GM10266 (cell line): Measurements from ENCODE around the gene CDH10.

Experiments used
- DNase-seq: peaks from one replicate; pipeline ENCODE4 v3.0.0; 2012; ENCODE audit errors: extremely low spot score
- TF ChIP-seq, protein P1 (sequence below): IDR thresholded peaks from 2 replicates; pipeline ENCODE4 v1.5.1; 2012; ENCODE audit warnings: mild to moderate bottlenecking, low read depth; ENCODE audit not compliant: control insufficient read depth, insufficient read depth; ENCODE audit errors: missing control alignments

CDH10 gene

DNA sequence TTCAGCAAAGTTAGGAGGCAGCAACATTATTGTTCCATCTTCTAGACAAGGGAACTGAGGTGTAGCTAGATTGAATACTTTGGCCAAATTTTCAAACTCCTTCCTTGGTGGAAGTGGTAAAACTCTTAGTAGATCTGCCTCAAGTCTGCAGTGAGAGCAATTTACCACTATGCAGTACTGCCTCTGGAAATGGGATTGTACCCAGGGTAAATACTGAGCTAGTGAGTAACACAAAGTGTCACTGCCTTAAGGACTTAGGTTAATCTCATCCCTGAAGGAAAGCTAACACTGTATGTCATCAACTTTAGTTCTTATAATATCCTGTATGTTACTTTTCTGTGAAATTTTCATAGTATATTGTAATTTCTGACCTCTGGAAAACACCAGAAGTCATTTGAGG lies 13.9 kb downstream of the CDH10 start:
- DNase-seq, result no peak

DNA sequence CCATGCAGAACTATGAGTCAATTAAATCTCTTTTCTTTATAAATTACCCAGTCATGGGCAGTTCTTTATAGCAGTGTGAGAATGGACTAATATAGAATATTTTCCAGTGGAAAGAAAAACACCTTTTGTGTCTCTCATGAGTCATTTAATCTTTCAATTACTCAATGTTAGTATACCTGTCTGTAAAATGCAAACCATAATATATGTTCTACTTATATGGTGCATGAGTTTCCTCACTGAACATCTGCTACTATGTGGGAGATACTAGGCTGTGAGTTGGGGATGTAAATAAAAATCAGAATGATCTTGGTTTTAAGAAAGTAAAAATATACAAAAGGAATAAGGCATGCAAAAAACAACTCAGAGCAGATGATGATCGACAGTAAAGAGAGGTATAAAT lies 15.0 kb downstream of the CDH10 start:
- no peak for DNase-seq
- TF ChIP-seq, protein P1, sequence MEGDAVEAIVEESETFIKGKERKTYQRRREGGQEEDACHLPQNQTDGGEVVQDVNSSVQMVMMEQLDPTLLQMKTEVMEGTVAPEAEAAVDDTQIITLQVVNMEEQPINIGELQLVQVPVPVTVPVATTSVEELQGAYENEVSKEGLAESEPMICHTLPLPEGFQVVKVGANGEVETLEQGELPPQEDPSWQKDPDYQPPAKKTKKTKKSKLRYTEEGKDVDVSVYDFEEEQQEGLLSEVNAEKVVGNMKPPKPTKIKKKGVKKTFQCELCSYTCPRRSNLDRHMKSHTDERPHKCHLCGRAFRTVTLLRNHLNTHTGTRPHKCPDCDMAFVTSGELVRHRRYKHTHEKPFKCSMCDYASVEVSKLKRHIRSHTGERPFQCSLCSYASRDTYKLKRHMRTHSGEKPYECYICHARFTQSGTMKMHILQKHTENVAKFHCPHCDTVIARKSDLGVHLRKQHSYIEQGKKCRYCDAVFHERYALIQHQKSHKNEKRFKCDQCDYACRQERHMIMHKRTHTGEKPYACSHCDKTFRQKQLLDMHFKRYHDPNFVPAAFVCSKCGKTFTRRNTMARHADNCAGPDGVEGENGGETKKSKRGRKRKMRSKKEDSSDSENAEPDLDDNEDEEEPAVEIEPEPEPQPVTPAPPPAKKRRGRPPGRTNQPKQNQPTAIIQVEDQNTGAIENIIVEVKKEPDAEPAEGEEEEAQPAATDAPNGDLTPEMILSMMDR, result no peak

More for the DNA sequence above, 13.9 kb downstream of the CDH10 start:
- TF ChIP-seq, protein P1, result no peak

DNA sequence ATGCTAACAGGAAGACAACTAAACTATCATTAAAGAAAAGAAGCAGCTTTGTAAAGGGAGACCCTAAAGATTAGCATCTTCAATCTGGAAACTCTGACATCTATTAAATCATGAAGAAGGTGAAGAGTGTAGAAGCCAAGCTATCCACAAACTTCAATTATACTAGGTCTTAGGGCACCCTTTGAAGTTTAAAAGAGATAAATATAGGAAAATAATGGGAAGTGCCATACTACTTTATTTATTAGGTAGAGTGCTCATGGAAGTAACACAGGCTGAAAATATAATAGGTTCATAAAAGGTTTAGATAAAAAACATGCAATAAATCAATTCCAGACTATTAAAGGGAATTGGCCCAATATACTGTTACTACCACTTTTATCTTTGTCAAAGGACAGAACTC lies 19.9 kb downstream of the CDH10 start:
- TF ChIP-seq, protein P1, result no peak
- DNase-seq, result no peak

DNA sequence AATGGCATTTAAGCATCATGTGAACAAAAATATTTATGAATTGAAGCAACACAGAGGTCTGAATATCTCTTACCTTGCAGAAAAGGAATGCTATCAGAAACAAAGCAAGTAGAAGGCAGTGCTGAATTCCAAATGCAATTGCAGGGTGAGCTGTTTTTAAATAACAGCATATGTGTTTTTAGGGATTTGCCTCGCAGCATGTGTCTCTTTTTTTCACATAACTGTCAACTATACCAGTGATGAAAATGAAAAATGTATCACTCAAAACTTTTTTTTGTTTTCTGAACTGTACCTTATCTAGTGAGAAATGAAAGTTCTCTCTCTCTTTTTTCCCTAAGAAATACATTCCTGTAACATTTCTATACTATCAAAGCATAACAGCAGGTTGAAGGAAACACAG lies 21.2 kb downstream of the CDH10 start:
- TF ChIP-seq, protein P1, result no peak
- DNase-seq, result no peak

DNA sequence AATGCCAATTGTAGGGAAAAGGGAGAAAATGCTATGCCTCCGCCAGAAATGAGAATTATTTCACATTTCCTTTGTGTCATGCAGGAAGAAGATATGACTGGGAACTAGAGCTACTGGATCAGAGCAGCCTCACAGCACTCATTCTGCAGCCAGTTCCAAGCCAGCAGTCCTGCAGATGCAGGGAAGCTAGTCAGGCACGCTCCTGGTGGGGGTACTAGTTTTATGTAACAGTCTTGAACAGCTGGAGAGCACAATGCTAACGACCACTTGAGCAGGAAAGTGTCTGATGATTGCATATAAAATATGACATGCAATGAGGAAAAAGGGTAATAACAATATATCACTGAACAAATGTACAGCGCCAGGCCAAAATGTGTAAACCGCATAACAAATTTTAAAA lies 21.7 kb downstream of the CDH10 start:
- TF ChIP-seq, protein P1, result no peak
- DNase-seq, result no peak

DNA sequence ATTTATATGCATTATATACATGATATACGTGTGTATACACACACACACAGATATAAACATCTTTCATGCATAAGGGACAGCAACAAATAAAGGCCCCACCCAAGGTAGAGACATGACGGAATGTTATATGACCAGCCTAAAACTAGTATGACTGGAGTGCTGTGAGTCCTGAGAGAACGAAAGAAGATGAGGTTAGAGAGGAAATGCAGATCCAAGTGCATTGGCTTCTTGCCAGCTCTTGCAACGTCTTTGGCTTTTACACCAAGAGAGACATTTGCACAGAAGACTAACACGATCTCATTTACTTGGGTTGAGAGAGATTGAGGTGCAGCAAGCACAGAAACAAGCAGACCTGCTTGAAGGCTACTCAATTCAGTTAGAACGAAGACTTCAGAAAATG lies 23.0 kb downstream of the CDH10 start:
- no peak for DNase-seq

DNA sequence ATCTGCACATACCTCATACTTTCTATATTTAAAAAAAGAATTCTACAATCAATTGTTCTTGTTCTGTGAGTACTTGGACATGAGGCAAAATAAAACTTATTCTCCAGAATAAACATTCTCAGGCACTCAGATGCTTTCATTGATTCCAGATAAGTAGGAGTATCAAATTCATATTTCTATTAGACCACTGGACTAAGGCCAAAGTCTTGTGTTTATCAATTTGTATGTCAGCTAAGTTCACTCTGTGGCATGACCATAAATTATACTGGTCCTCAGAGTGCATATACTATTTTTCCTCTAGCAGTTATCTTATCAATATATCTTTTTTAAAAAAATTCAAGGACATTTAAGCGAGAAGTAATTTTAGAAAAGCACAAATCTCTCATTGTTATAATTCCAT lies 28.2 kb downstream of the CDH10 start:
- DNase-seq, result no peak
- TF ChIP-seq, protein P1, result no peak

More for the DNA sequence above, 23.0 kb downstream of the CDH10 start:
- TF ChIP-seq, protein P1, result no peak
